GM12865 (cell line): Measurements from ENCODE around the gene SCLY.

Source experiments
- DNase-seq: peaks from one replicate; pipeline ENCODE4 v3.0.0; 2010; ENCODE audit warnings: low read depth
- H3K4me3 ChIP-seq: 2 replicates; pipeline ENCODE4 v1.5.1; 2011; ENCODE audit warnings: mild to moderate bottlenecking, low read depth, low read length, control low read depth
- CTCF ChIP-seq: IDR thresholded peaks from 2 replicates; pipeline ENCODE4 v1.5.1; 2011; ENCODE audit warnings: low read length, control low read depth, low read depth, inconsistent platforms; ENCODE audit not compliant: insufficient read depth; ENCODE audit errors: missing control alignments

SCLY gene

DNA sequence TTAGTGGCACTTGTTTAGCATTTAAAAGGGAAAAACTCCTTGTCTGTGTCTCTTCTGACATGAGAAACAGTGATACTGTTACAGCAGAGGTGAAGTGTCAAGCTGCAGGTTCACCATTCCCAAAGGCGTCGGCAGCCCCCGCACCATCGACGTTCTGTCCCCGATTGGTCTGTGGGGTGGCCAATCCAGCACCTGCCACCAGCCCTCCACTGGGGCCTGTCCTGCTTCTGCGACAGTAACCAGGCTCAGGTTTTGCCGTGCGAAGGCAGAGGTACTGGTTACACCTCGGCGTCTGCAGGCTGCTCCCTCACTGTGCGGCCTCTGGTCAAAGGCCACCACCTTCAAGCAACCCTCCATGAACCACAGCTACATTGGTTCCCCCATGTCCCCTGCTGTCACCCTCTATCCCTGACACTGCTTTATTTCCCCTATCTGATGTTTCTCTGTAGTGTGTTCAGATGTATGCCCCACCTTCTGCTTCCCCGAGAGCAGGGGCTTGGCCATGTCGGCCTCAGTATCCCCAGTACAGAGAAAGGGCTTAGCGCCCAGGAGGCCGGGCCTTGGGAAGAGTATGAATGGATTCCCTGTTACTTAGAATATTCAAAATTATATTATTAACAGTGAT, 30.7 kb downstream of the SCLY start:
- no peak for DNase-seq
- no peak for TF ChIP-seq CTCF
- H3K4me3 ChIP-seq = no peak overlapping the region

- no peak for DNase-seq
- TF ChIP-seq CTCF = no peak
- H3K4me3 ChIP-seq = no peak overlapping the region
Measured at GRCh38 chr2:238092486-238093035, 31.8 kb downstream of the SCLY start.

DNA sequence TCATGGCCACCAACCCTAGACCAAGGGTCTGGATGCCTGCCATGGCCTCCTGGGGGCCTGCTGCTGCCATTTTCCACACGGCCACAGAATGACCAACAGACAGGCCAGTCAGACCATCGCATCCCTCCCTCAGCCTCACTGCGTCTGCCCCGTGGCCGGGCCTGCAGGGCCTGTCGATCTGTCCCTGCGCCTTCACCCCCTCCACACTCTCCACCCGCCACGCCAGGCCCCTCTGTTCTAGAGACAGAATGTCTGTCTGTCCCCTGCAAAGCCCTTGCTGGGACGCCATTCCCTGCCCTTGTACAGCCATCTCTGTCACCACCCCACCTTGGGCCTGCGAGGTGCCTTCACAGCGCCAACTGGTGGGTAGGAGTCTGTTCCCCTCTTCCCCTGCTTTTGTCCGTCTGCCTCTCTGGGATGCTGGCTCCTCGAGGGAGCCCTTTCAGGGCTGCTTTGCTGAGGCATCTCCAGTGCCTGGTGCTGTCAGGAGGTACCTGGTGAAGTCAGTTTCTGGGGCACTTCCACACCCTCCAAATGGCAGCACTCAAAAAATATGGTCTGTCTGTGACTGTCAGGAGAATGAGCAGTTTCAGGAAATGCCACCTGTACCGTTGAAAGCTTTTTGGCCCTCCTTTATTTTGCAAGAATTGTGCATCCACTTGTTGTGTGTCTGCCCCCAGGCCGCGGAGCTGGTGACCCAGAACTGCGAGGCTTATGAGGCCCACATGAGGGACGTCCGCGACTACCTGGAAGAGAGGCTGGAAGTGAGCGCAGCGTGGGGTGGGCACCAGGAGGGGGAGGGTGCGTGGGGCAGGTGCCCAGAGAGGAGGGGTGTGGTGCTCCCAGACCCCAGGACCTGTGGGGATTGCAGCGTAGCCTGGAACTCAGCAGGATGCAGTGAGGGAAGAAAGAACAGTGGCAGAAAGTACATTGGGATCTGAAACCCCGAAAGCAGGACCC, 32.7 kb downstream of the SCLY start:
- DNase-seq = no peak
- no peak for TF ChIP-seq CTCF
- no peak overlapping the region for H3K4me3 ChIP-seq

GRCh38 chr2:238094438-238095022, 33.7 kb downstream of the SCLY start:
- TF ChIP-seq CTCF = no peak
- H3K4me3 ChIP-seq = no peak overlapping the region

GRCh38 chr2:238095143-238095542, 34.3 kb downstream of the SCLY start:
- no peak for DNase-seq
- no peak for TF ChIP-seq CTCF
- H3K4me3 ChIP-seq = no peak overlapping the region

More at GRCh38 chr2:238094438-238095022, 33.7 kb downstream of the SCLY start:
- no peak for DNase-seq

DNA sequence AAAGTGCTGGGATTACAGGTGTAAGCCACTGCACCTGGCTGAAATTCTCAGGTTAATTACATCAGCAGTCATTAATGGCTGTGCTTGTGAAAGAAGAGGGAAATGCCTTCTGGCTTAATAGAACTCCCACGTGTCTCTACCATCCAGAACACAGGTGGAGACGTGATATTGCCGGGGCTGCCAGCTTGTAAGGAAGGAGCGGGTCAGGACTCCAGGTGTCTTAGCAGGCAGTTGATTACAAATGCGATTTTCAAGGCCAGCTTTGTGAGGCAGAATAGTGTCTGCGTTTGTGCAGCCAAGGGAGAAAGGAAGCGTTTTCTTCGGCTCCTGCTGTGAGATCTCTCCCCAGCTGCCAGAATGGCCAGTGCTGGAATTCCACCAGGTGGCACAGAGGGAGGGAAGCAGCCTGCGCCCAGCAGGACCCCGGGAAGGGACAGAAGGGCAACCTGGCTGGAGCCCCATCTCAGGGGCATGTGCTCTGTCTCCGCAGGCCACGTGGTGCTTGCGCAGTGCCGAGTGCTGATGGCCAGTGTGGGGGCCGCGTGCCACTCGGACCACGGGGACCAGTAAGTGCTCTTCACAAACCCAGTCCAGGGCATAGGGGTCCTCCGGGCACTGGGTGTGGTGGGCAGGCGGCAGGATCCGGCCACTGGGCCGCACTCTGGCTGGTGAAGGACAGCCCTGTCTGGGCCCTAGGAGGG, 35.7 kb downstream of the SCLY start:
- no peak overlapping the region for H3K4me3 ChIP-seq
- no peak for DNase-seq
- TF ChIP-seq CTCF = no peak
